HepG2 (cell line): Measurements from ENCODE around the gene GON4L. TPM values are rescaled to one million over a fixed set of nuclear protein-coding genes. Genes with fewer than 3 reads are reported as not detected.

Experiments
- FIP1L1 ChIP-seq: fragments of 200-400 bp; formaldehyde crosslinking; IDR thresholded peaks from 2 replicates; pipeline ENCODE4 v1.6.1; 2018; ENCODE audit warnings: low read depth, mild to moderate bottlenecking, low read length, moderate library complexity, borderline replicate concordance; ENCODE audit not compliant: insufficient read depth
- KMT2B ChIP-seq: IDR thresholded peaks from 2 replicates; pipeline ENCODE4 v1.6.1; 2016; ENCODE audit warnings: missing genetic modification reagents, missing compliant biosample characterization
- NBN ChIP-seq: fragments of 450-650 bp; conservative IDR thresholded peaks from 2 replicates; pipeline ENCODE4 v1.6.1; 2017
- PTBP1 ChIP-seq: fragments of 200-400 bp; formaldehyde crosslinking; IDR thresholded peaks from 2 replicates; pipeline ENCODE4 v1.6.1; 2018; ENCODE audit warnings: low read length, low read depth; ENCODE audit not compliant: poor library complexity, severe bottlenecking
- SALL1 ChIP-seq: sonication (generic); formaldehyde crosslinking; IDR thresholded peaks from 2 replicates; pipeline ENCODE4 v1.8.0; 2022; ENCODE audit warnings: mild to moderate bottlenecking, missing genetic modification reagents
- SRSF4 ChIP-seq: fragments of 200-400 bp; formaldehyde crosslinking; IDR thresholded peaks from one replicate; pipeline ENCODE4 v1.6.1; 2018; ENCODE audit warnings: mild to moderate bottlenecking, low read depth, low read length, moderate library complexity; ENCODE audit not compliant: poor library complexity, severe bottlenecking
- THRA ChIP-seq: sonication (generic); formaldehyde crosslinking; IDR thresholded peaks from 2 replicates; pipeline ENCODE4 v1.4.0; 2020; ENCODE audit warnings: missing genetic modification reagents, borderline replicate concordance
- UBTF ChIP-seq: sonication (generic); formaldehyde crosslinking; IDR thresholded peaks from 2 replicates; pipeline ENCODE4 v1.4.0; 2020; ENCODE audit warnings: mild to moderate bottlenecking, missing genetic modification reagents
- ZNF512 ChIP-seq: sonication (generic); formaldehyde crosslinking; IDR thresholded peaks from 2 replicates; pipeline ENCODE4 v1.4.0; 2020; ENCODE audit warnings: mild to moderate bottlenecking, missing genetic modification reagents
- ZNF577 ChIP-seq: sonication (generic); formaldehyde crosslinking; IDR thresholded peaks from 2 replicates; pipeline ENCODE4 v1.4.0; 2020; ENCODE audit warnings: mild to moderate bottlenecking, low read depth, missing genetic modification reagents, borderline replicate concordance
- ZNF597 ChIP-seq: sonication (generic); formaldehyde crosslinking; IDR thresholded peaks from 2 replicates; pipeline ENCODE4 v1.5.0; 2020; ENCODE audit warnings: missing genetic modification reagents
- ZNF609 ChIP-seq: sonication (generic); formaldehyde crosslinking; IDR thresholded peaks from 2 replicates; pipeline ENCODE4 v1.4.0; 2020; ENCODE audit warnings: mild to moderate bottlenecking, missing genetic modification reagents, borderline replicate concordance
- ZNF674 ChIP-seq: sonication (generic); formaldehyde crosslinking; IDR thresholded peaks from 2 replicates; pipeline ENCODE4 v1.5.0; 2020; ENCODE audit warnings: low read depth, mild to moderate bottlenecking, missing genetic modification reagents
- ZNF83 ChIP-seq: sonication (generic); formaldehyde crosslinking; IDR thresholded peaks from 2 replicates; pipeline ENCODE4 v1.4.0; 2020; ENCODE audit warnings: missing genetic modification reagents, mild to moderate bottlenecking, borderline replicate concordance
- polyA plus RNA-seq, 8 experiments: library from polyadenylated mRNA; depleted of rRNA in 3 of 8; stranded (reverse) in 7 of 8; unstranded in 1 of 8; fragments of >200 nt; fragmentation: Illumina TruSeq in 4 of 8; extraction: Trizol in 4 of 8; gene quantifications; 2 replicates each; pipeline versions ENCODE4 v1.2.1 to v1.2.3, GENCODE V29; 2011 to 2016; ENCODE audit warnings: low read depth in 4 of 8, missing spikeins in 1 of 8, mixed read lengths in 1 of 8; ENCODE audit not compliant: insufficient read depth in 1 of 8
- total RNA-seq, 5 experiments: library from RNA; depleted of rRNA; stranded (reverse); fragments of >200 nt; fragmentation: Illumina TruSeq; extraction: Trizol; gene quantifications; 2 replicates each; pipeline ENCODE4 v1.2.3, GENCODE V29; 2016; ENCODE audit warnings: low read depth in 1 of 5
- TF ChIP-seq, protein P1 (sequence below): fragments of 450-650 bp; IDR thresholded peaks from 2 replicates; pipeline ENCODE4 v1.6.1; 2016

GON4L gene
- total and polyA plus RNA-seq, 2 of the 13 experiments (the other 11 are each of a cell fraction or from before 2014, with no cell fraction given) = 14.6 to 19.6 TPM

DNA sequence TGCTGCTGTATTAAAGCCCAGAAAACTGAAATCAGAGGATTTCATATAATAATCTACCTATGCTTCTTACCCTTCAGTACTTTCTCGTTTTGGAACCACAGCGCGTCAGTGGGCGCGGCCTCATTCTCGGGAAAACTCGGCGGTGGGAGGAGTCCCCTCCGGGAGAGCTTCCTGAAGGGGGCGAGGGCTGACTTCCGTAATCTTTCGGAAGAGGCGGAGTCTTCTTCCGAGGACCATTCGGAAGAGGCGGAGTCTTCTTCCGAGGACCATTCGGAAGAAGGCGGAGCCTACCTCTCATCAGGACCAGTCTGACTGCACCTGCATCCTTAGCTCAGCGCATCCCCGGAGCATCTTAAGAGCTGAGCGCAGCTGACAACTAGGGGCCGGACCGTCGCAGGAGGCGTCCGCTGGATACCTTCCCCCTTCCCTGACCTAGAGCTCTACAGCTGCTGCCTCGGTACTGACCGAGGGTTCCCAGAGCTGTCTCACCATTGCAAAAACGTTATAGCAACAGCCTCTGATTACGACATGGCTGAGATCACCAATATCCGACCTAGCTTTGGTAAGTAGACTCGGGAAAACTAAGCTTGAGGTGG, 2.3 kb upstream of the GON4L start, which contains the start of gene SYT11 (continued):
- TF ChIP-seq ZNF609 (CRISPR knock-in tag) (no peak), ZNF512 (CRISPR knock-in tag) (no peak), THRA (CRISPR knock-in tag) (no peak), SRSF4 (no peak), KMT2B (CRISPR knock-in tag) (peak; percentile 39; the same call in 1 of the 2 replicates), ZNF674 (CRISPR knock-in tag) (no peak), NBN (no peak), ZNF577 (CRISPR knock-in tag) (no peak), ZNF597 (CRISPR knock-in tag) (no peak), PTBP1 (no peak), UBTF (CRISPR knock-in tag) (no peak), SALL1 (CRISPR knock-in tag) (peak; percentile 59; the same call in 1 of the 2 replicates), ZNF83 (CRISPR knock-in tag) (no peak), FIP1L1 (no peak)
- TF ChIP-seq, protein P1, sequence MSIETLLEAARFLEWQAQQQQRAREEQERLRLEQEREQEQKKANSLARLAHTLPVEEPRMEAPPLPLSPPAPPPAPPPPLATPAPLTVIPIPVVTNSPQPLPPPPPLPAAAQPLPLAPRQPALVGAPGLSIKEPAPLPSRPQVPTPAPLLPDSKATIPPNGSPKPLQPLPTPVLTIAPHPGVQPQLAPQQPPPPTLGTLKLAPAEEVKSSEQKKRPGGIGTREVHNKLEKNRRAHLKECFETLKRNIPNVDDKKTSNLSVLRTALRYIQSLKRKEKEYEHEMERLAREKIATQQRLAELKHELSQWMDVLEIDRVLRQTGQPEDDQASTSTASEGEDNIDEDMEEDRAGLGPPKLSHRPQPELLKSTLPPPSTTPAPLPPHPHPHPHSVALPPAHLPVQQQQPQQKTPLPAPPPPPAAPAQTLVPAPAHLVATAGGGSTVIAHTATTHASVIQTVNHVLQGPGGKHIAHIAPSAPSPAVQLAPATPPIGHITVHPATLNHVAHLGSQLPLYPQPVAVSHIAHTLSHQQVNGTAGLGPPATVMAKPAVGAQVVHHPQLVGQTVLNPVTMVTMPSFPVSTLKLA = no peak
